Activated CD4-positive, alpha-beta T cell treated with anti-CD3 and anti-CD28 coated beads for 36 hours (primary cell): Measurements from ENCODE around the gene PRKAG3. TPM values are rescaled to one million over a fixed set of nuclear protein-coding genes. Genes with fewer than 3 reads are reported as not detected.
"Not testable (repeated sequence)": the region's sequence is repeated elsewhere in the genome, so short reads cannot be mapped to it uniquely, and the experiment has no call there.

Source experiments
- ATAC-seq: fragments of 200-7000 bp; cut with Tn5 transposase; one replicate; pipeline ENCODE4 v1.10.0; 2021; ENCODE audit warnings: mild to moderate bottlenecking, moderate library complexity
- CTCF ChIA-PET: fragments of 350-600 bp; sonication (Branson Sonifier 250); formaldehyde crosslinking; loops from one replicate; lab custom pipeline; 2021; ENCODE audit warnings: antibody characterized with exemption; lab: Charles Lee
- POLR2A ChIA-PET: fragments of 350-600 bp; sonication (Branson Sonifier 250); formaldehyde crosslinking; loops from one replicate; lab custom pipeline; 2021; ENCODE audit warnings: antibody characterized with exemption, inconsistent platforms; lab: Charles Lee
- DNase-seq: peaks from one replicate; pipeline ENCODE4 v3.0.0-alpha.2; 2020
- H3K27ac Mint-ChIP-seq: one replicate; pipeline ENCODE4 v1.8.0; 2021; ENCODE audit warnings: mixed read lengths
- H3K27me3 Mint-ChIP-seq: one replicate; pipeline ENCODE4 v1.8.0; 2021; ENCODE audit warnings: mixed read lengths
- H3K36me3 Mint-ChIP-seq: one replicate; pipeline ENCODE4 v1.8.0; 2021; ENCODE audit warnings: low read depth, mixed read lengths
- H3K4me1 Mint-ChIP-seq: one replicate; pipeline ENCODE4 v1.8.0; 2021; ENCODE audit warnings: mixed read lengths
- H3K4me3 Mint-ChIP-seq: one replicate; pipeline ENCODE4 v1.8.0; 2021; ENCODE audit warnings: mild to moderate bottlenecking, moderate library complexity, mixed read lengths
- H3K9me3 Mint-ChIP-seq: one replicate; pipeline ENCODE4 v1.8.0; 2021; ENCODE audit warnings: low read depth, mixed read lengths
- intact Hi-C, 2 experiments: fragments of 100-400 bp; cut with DNase I in 1 of 2; cut with micrococcal nuclease in 1 of 2; formaldehyde crosslinking; loops; one replicate each; pipeline versions ENCODE4 v1.14.2 to v1.15.1; 2022 to 2024; cut with DNase I, micrococcal nuclease
- microRNA-seq: library from miRNA; unstranded; fragments of <30 nt; microRNA quantifications from one replicate; pipeline ENCODE4 v1.2.0, GENCODE V29; 2021; ENCODE audit warnings: borderline replicate concordance
- total RNA-seq, 2 experiments: library from RNA; stranded (reverse); gene quantifications; one replicate each; pipeline ENCODE4 v1.2.3, GENCODE V29; 2021

PRKAG3 gene
- total RNA-seq, 2 experiments from 2014 or later: not detected

DNA sequence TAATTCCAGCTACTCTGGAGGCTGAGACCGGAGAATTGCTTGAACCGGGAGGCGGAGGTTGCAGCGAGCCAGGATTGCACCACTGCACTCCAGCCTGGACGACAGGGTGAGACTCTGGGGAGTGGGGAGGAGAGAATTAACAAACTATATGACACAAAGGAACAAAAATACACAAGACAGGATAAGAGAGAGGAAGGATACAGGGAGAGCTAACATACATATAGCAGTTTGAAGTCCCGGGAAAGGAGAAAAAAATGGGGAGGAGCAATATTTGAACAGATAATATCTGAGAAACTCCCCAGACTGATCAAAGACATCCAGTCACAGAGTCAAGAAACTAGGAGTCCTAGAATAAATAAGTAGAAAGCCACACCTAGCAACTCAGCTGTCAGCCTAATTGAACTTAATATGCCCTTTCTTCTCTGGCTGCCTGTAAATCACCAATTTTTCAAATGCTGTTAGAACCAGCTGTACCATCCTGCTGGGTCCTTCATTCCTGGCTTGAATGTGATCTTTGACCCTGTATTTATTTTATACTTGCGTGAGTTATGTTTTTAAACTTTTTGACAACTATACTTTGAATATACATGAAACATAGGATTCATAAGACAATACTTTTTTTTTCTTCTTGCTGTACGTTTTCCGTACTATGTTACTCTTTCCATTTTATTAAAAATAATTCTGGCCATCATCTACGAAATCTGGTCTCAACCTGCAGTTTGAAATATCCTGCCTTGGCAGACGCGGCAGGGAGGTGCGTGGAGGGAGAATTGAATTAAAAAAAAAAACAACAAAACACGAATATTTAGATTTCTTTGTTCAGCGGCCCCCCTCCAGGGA is 50.5 kb downstream of the PRKAG3 start:
- peaks cover 8% of the 10 kb centered on the region for H3K36me3 Mint-ChIP-seq
- H3K27me3 Mint-ChIP-seq: peaks cover 35% of the 10 kb centered on the region
- H3K4me1 Mint-ChIP-seq: no peaks in the 10 kb centered on the region
- ATAC-seq (no peak), DNase-seq (no peak)
- H3K4me3 Mint-ChIP-seq: no peak overlapping the region
- CTCF ChIA-PET: interaction anchor here (0.5 to 1.4 kb wide), 4 partner anchors 9 to 992 kb away, joined by 3 to 4 read pairs (median 3); no protein-coding TSS in a partner anchor
- H3K27ac Mint-ChIP-seq: no peak overlapping the region
- H3K9me3 Mint-ChIP-seq: peaks cover 7% of the 10 kb centered on the region
- intact Hi-C loops: no loop called here
- POLR2A ChIA-PET: no interaction called here

DNA sequence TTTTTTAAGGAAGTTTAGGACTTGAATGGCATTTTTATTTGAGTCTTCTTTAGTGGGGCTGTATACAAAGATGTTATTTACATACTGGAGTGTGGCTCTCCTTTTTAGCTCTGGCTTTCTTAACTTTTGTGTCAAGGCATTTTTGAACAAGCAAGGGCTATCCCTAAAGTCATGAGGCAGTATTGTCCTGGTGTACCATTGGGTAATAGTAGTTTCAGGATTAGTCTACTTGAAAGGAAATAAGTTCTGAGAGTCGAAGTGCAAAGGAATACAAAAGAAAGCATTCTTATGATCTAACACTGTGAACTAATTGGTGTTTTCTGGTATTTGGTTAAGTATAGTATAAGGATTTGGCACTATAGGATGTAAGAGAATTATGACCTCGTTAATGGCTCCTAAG is 51.6 kb downstream of the PRKAG3 start:
- H3K36me3 Mint-ChIP-seq: peaks cover 10% of the 10 kb centered on the region
- no peak for ATAC-seq
- intact Hi-C loops: no loop called here
- ChIA-PET POLR2A (no interaction called here), CTCF (interaction anchor here (0.8 to 1.0 kb wide), 3 partner anchors 15 to 93 kb away, joined by 3 to 4 read pairs (median 3); no protein-coding TSS in a partner anchor)
- H3K27ac Mint-ChIP-seq: no peak overlapping the region
- DNase-seq: no peak
- H3K27me3 Mint-ChIP-seq: peaks cover 35% of the 10 kb centered on the region
- no peak overlapping the region for H3K4me3 Mint-ChIP-seq
- H3K4me1 Mint-ChIP-seq: no peaks in the 10 kb centered on the region
- peaks cover 9% of the 10 kb centered on the region for H3K9me3 Mint-ChIP-seq

DNA sequence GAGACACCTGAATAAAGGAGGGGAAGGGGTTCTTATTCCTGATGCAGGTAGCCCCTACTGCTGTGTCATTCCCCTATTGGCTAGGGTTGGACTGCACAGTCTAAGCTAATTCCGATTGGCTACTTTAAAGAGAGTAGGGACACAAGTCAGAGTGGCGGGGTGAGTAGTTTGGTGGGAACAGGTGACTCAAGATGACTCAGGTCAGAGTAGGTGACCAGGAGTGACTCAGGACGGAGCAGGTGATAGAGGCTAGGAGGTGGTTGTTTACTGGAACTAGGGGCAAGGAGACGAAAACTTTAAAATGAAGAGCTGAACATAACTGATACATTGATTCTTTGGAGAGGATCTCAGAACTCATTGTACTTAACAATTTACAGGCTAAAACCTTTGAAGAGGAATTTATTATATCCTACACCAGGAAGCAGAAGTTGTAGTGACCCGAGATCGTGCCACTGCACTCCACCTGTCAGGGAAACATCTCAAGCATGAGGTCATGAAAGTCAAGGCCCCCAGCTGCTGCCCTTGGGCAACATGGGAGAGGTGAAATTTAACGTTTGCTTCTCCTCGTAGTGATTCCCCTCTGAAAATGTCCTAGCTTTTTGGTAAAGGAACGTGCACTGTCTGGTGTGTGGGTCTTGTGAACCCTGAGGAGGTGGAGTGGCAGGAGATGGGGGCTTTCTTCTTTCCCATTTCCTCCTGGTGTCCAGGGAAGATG is 54.2 kb downstream of the PRKAG3 start:
- no peak for DNase-seq
- CTCF ChIA-PET: interaction anchor here (0.6 to 0.9 kb wide), 2 partner anchors 9 to 266 kb away, joined by 3 read pairs; no protein-coding TSS in a partner anchor
- peaks cover 9% of the 10 kb centered on the region for H3K9me3 Mint-ChIP-seq
- intact Hi-C loops: no loop called here
- H3K27ac Mint-ChIP-seq: no peak overlapping the region
- peaks cover 12% of the 10 kb centered on the region for H3K36me3 Mint-ChIP-seq
- POLR2A ChIA-PET: no interaction called here
- H3K27me3 Mint-ChIP-seq: peaks cover 22% of the 10 kb centered on the region
- no peak overlapping the region for H3K4me3 Mint-ChIP-seq
- ATAC-seq: no peak
- no peaks in the 10 kb centered on the region for H3K4me1 Mint-ChIP-seq

DNA sequence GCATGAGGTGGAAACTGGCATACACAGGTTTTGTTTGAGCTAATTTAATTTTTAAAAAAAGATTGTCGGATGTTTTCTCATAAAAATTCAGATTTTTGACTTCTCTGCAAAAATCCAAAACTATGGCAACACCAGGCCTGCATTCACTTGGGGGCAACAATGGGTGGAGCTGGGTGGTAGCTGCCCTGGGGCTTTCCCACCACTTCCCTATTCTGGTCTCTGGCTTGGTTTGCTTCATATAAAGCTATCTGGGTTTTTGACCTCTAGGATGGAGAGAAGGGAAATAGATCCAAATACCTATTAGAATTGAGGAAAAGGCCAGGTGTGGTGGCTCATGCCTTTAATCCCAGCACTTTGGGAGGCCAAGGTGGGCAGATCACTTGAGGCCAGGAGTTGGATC is 55.1 kb downstream of the PRKAG3 start:
- Mint-ChIP-seq H3K27me3 (peaks cover 20% of the 10 kb centered on the region), H3K36me3 (peaks cover 18% of the 10 kb centered on the region), H3K9me3 (peaks cover 9% of the 10 kb centered on the region), H3K4me3 (no peak overlapping the region), H3K4me1 (no peaks in the 10 kb centered on the region), H3K27ac (no peak overlapping the region)
- POLR2A ChIA-PET: no interaction called here
- DNase-seq (no peak), ATAC-seq (no peak)
- intact Hi-C loops: no loop called here
- CTCF ChIA-PET: interaction anchor here (0.6 to 0.8 kb wide), 2 partner anchors 12 to 933 kb away, joined by 3 to 4 read pairs; no protein-coding TSS in a partner anchor

DNA sequence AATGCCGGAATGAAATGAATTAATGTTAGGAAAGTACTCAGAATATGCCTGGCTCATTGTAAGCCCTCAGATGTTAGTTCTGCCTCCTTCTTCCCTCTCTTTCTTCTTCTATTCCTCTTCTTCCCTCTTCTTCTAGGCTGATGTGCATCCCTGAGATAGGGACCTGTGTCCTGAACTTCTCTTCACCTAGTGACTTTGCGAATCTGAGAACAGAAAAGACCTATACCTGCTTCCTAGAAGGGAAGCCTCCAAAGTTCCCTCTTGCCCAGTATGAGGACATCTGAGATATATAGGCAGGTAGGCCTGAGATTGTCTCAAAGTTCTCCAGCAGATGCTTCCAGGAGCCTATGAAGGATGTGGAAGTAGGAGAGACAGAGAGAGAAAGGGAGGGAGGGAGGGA is 57.7 kb downstream of the PRKAG3 start:
- intact Hi-C loops: no loop called here
- no peak overlapping the region for H3K4me3 Mint-ChIP-seq
- ATAC-seq (no peak), DNase-seq (no peak)
- peaks cover 9% of the 10 kb centered on the region for H3K9me3 Mint-ChIP-seq
- no peaks in the 10 kb centered on the region for H3K4me1 Mint-ChIP-seq
- ChIA-PET POLR2A (no interaction called here), CTCF (no interaction called here)
- H3K27ac Mint-ChIP-seq: no peak overlapping the region
- H3K36me3 Mint-ChIP-seq: peaks cover 24% of the 10 kb centered on the region
- peaks cover 3% of the 10 kb centered on the region for H3K27me3 Mint-ChIP-seq

DNA sequence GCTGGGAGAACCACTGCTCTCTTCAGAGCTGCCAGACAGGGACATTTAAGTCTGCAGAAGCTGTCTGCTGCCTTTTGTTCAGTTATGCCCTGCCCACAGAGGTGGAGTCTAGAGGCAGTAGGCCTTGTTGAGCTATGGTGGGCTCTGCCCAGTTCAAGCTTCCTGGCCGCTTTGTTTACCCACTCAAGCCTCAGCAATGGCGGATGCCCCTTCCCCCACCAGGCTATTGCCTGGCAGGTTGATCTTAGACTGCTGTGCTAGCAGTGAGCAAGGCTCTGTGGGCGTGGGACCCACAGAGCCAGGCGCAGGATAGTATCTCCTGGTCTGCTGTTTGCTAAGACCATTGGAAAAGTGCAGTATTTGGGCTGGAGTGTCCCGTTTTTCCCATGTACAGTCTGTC is 58.8 kb downstream of the PRKAG3 start:
- CTCF ChIA-PET: interaction anchor here (0.7 kb wide), 1 partner anchor 8 kb away, joined by 3 read pairs; no protein-coding TSS in a partner anchor
- H3K27me3 Mint-ChIP-seq, H3K4me3 Mint-ChIP-seq, POLR2A ChIA-PET, H3K27ac Mint-ChIP-seq, DNase-seq, H3K4me1 Mint-ChIP-seq, H3K9me3 Mint-ChIP-seq, ATAC-seq, intact Hi-C loops: not testable (repeated sequence)
- peaks cover 28% of the 10 kb centered on the region for H3K36me3 Mint-ChIP-seq

Small RNAs within 50 kb of the gene (microRNA-seq; reads per million reads assigned to microRNA genes)
- not detected for gene MIR9500

Other genes with a start within 250 kb of the PRKAG3 start
- under 1 TPM; 0.18 to 0.83 TPM for gene PLCD4, start 223.9 kb downstream of the PRKAG3 start, total RNA-seq
- gene ZNF142, start 172.2 kb downstream of the PRKAG3 start, total RNA-seq: 10 to 100 TPM; 31.5 to 42.4 TPM
- gene BCS1L, start 172.1 kb downstream of the PRKAG3 start, total RNA-seq: 10 to 100 TPM; 74.3 to 92.3 TPM
- 10 to 100 TPM; 14.1 to 29.2 TPM for gene RNF25, start 159.8 kb downstream of the PRKAG3 start, total RNA-seq
- 10 to 100 TPM; 13.1 to 19.3 TPM for gene STK36, start 159.7 kb downstream of the PRKAG3 start, total RNA-seq
- 10 to 100 TPM; 33.7 to 46.6 TPM for gene TTLL4, start 121.0 kb downstream of the PRKAG3 start, total RNA-seq
- gene CYP27A1, start 49.7 kb downstream of the PRKAG3 start, total RNA-seq: under 1 TPM; 0.12 to 0.16 TPM
- under 1 TPM in 1 of 2 experiments, not detected in 1; 0.30 TPM for gene WNT6, start 28.0 kb upstream of the PRKAG3 start, total RNA-seq
- 1 to 10 TPM; 5.4 to 6.0 TPM for gene WNT10A, start 49.0 kb upstream of the PRKAG3 start, total RNA-seq
- not detected for gene CDK5R2, start 127.9 kb upstream of the PRKAG3 start, total RNA-seq
- gene FEV, start 153.4 kb upstream of the PRKAG3 start, total RNA-seq: not detected
- gene CRYBA2, start 161.6 kb upstream of the PRKAG3 start, total RNA-seq: not detected
- gene CFAP65, start 209.7 kb upstream of the PRKAG3 start, total RNA-seq: not detected
- gene IHH, start 229.1 kb upstream of the PRKAG3 start, total RNA-seq: under 1 TPM in 1 of 2 experiments, not detected in 1; 0.12 TPM